Panc1 (cell line): Measurements from ENCODE around the gene FOXO1. TPM values are rescaled to one million over a fixed set of nuclear protein-coding genes. Genes with fewer than 3 reads are reported as not detected.

ENCODE experiments used
- ATAC-seq: fragments of 200-7000 bp; cut with Tn5 transposase; 2 replicates; pipeline ENCODE4 v1.9.1; 2020; ENCODE audit warnings: mild to moderate bottlenecking, moderate library complexity
- BruUV-seq: library from RNA; stranded (reverse); fragments of 400-500 nt; replicated peaks from 2 replicates; lab custom pipeline; 2021; lab: Mats Ljungman, UMichigan
- CTCF ChIA-PET: fragments of 300-600 bp; sonication (Branson Sonifier 250); formaldehyde crosslinking; loops from one replicate; lab custom pipeline; 2022; ENCODE audit warnings: antibody characterized with exemption; lab: Charles Lee
- POLR2A ChIA-PET: fragments of 300-600 bp; sonication (Branson Sonifier 250); formaldehyde crosslinking; loops from one replicate; lab custom pipeline; 2022; ENCODE audit warnings: antibody characterized with exemption; lab: Charles Lee
- DNase-seq: peaks from one replicate; pipeline ENCODE4 v3.0.0-alpha.2; 2010; ENCODE audit warnings: low read depth, low spot score
- H3K27ac ChIP-seq: 2 replicates; pipeline ENCODE4 v1.5.1; 2011; ENCODE audit warnings: mild to moderate bottlenecking, low read length, inconsistent platforms
- H3K27me3 ChIP-seq: fragments of 200-500 bp; sonication (Bioruptor generic); 2 replicates; pipeline ENCODE4 v1.6.0; 2014; ENCODE audit warnings: low read length, inconsistent platforms; ENCODE audit not compliant: control insufficient read depth, insufficient read depth
- H3K36me3 ChIP-seq: fragments of 200-500 bp; sonication (Bioruptor generic); 2 replicates; pipeline ENCODE4 v1.5.1; 2014; ENCODE audit warnings: inconsistent platforms, mild to moderate bottlenecking, low read length, moderate library complexity; ENCODE audit not compliant: control insufficient read depth, insufficient read depth
- H3K4me1 ChIP-seq: 2 replicates; pipeline ENCODE4 v1.5.1; 2011; ENCODE audit warnings: inconsistent platforms, mild to moderate bottlenecking, low read length, moderate library complexity; ENCODE audit not compliant: control insufficient read depth, insufficient read depth
- H3K4me3 ChIP-seq, 2 experiments: 2 replicates each; pipeline ENCODE4 v1.5.1; 2011 to 2012; ENCODE audit warnings: low read depth in 2 of 2, low read length in 2 of 2, mild to moderate bottlenecking in 2 of 2, inconsistent platforms in 1 of 2, moderate library complexity in 1 of 2
- H3K9me3 ChIP-seq: fragments of 200-500 bp; sonication (Bioruptor generic); 2 replicates; pipeline ENCODE4 v1.5.1; 2014; ENCODE audit warnings: low read depth, mild to moderate bottlenecking, inconsistent platforms, low read length, moderate library complexity; ENCODE audit not compliant: control insufficient read depth, insufficient read depth
- POLR2AphosphoS5 ChIP-seq: IDR thresholded peaks from 2 replicates; pipeline ENCODE4 v1.6.1; 2012; ENCODE audit warnings: mild to moderate bottlenecking, low read depth, low read length, moderate library complexity
- SIN3A ChIP-seq: IDR thresholded peaks from 2 replicates; pipeline ENCODE4 v1.6.1; 2012; ENCODE audit warnings: low read depth, mild to moderate bottlenecking, low read length, moderate library complexity, borderline replicate concordance; ENCODE audit not compliant: insufficient read depth
- TCF7L2 ChIP-seq: IDR thresholded peaks from 2 replicates; pipeline ENCODE4 v1.6.1; 2011; ENCODE audit warnings: mild to moderate bottlenecking, low read depth, low read length, inconsistent platforms
- in situ Hi-C: cut with HindIII; loops from 2 replicates; pipeline ENCODE4 v1.10.0; 2016; ENCODE audit warnings: low sequenced_read_pairs, low pct_unique_long_range_greater_than_20kb
- intact Hi-C: fragments of 100-400 bp; cut with micrococcal nuclease; formaldehyde crosslinking; loops from one replicate; pipeline ENCODE4 v1.10.0; 2022; ENCODE audit not compliant: unreplicated experiment
- total RNA-seq: library from RNA; stranded (reverse); gene quantifications from one replicate; pipeline ENCODE4 v1.2.1, GENCODE V29; 2021; ENCODE audit not compliant: unreplicated experiment
- TF ChIP-seq, protein P1 (sequence below): fragments of 450-650 bp; IDR thresholded peaks from 2 replicates; pipeline ENCODE4 v1.5.1; 2017; ENCODE audit warnings: mild to moderate bottlenecking
- TF ChIP-seq, protein P2 (sequence below), 2 experiments: IDR thresholded peaks; 2 replicates each; pipeline ENCODE4 v1.6.1; 2011 to 2012; ENCODE audit warnings: low read depth in 2 of 2, control low read depth in 1 of 2, low read length in 1 of 2, mild to moderate bottlenecking in 1 of 2, moderate library complexity in 1 of 2; ENCODE audit not compliant: insufficient read depth in 1 of 2

Gene FOXO1
- total RNA-seq, 1 experiment from 2014 or later = 2.1 TPM

DNA sequence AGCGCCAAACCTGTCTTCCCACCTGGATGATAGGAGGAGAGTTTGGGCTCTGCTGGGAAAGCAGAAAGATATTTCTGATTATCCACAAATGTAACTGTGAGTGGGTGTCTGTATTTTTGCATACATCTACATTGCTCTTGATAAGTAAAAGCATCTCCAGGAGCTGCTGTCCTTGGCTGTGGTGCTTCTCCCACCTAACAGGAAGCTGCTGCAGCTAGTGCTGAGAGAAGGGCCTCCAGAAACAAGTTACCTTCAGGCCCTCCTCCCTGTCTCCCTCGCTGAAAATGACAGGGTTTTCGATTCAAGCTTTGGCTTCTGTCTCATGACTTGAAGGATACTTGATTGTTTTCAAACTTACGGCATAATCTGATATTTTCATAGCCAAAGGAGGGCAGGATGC is 90.1 kb downstream of the FOXO1 start:
- ChIA-PET POLR2A (no interaction called here), CTCF (no interaction called here)
- no peaks in the 10 kb centered on the region for H3K4me1 ChIP-seq
- H3K27ac ChIP-seq = no peak overlapping the region
- no peak overlapping the region for H3K4me3 ChIP-seq
- no peaks in the 10 kb centered on the region for H3K9me3 ChIP-seq
- TF ChIP-seq POLR2AphosphoS5 (no peak), TCF7L2 (no peak), SIN3A (no peak)
- TF ChIP-seq, protein P1, sequence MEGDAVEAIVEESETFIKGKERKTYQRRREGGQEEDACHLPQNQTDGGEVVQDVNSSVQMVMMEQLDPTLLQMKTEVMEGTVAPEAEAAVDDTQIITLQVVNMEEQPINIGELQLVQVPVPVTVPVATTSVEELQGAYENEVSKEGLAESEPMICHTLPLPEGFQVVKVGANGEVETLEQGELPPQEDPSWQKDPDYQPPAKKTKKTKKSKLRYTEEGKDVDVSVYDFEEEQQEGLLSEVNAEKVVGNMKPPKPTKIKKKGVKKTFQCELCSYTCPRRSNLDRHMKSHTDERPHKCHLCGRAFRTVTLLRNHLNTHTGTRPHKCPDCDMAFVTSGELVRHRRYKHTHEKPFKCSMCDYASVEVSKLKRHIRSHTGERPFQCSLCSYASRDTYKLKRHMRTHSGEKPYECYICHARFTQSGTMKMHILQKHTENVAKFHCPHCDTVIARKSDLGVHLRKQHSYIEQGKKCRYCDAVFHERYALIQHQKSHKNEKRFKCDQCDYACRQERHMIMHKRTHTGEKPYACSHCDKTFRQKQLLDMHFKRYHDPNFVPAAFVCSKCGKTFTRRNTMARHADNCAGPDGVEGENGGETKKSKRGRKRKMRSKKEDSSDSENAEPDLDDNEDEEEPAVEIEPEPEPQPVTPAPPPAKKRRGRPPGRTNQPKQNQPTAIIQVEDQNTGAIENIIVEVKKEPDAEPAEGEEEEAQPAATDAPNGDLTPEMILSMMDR = no peak
- TF ChIP-seq, protein P2, sequence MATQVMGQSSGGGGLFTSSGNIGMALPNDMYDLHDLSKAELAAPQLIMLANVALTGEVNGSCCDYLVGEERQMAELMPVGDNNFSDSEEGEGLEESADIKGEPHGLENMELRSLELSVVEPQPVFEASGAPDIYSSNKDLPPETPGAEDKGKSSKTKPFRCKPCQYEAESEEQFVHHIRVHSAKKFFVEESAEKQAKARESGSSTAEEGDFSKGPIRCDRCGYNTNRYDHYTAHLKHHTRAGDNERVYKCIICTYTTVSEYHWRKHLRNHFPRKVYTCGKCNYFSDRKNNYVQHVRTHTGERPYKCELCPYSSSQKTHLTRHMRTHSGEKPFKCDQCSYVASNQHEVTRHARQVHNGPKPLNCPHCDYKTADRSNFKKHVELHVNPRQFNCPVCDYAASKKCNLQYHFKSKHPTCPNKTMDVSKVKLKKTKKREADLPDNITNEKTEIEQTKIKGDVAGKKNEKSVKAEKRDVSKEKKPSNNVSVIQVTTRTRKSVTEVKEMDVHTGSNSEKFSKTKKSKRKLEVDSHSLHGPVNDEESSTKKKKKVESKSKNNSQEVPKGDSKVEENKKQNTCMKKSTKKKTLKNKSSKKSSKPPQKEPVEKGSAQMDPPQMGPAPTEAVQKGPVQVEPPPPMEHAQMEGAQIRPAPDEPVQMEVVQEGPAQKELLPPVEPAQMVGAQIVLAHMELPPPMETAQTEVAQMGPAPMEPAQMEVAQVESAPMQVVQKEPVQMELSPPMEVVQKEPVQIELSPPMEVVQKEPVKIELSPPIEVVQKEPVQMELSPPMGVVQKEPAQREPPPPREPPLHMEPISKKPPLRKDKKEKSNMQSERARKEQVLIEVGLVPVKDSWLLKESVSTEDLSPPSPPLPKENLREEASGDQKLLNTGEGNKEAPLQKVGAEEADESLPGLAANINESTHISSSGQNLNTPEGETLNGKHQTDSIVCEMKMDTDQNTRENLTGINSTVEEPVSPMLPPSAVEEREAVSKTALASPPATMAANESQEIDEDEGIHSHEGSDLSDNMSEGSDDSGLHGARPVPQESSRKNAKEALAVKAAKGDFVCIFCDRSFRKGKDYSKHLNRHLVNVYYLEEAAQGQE (IDR thresholded peaks at IDR 0.05; ENCODE audit: insufficient read depth in 1 of 2, low read depth in 2 of 2, low read length in 1 of 2) = no peak
- in situ Hi-C loops (no loop called here), intact Hi-C loops (no loop called here)
- BruUV-seq = no TSS peak
- DNase-seq (no peak), ATAC-seq (no peak)
- H3K36me3 ChIP-seq = no peaks in the 10 kb centered on the region
- H3K27me3 ChIP-seq = no peaks in the 10 kb centered on the region

DNA sequence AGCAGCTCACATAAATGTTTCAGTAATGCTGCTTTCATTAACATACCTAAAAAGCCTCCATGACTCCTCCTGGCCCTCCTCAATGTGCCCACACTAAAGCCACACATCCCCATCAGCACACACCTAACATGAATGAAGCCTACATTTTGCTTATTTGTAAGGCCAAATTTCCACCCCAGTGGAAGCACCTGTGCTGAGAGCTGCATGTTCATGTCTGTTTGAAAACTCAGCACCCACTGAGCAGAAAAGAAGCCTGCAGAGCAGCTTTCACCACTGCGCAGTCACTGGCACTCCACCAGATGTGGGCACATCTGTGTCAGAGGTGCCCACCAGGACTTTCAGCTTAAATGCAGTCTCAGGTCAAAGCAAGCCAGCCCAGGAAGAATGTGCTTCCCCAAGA is 93.5 kb downstream of the FOXO1 start:
- BruUV-seq = no TSS peak
- CTCF ChIA-PET = no interaction called here
- no peak for TF ChIP-seq POLR2AphosphoS5
- TF ChIP-seq, protein P1 = no peak
- TF ChIP-seq TCF7L2 = no peak
- TF ChIP-seq SIN3A = no peak
- TF ChIP-seq, protein P2 (IDR thresholded peaks at IDR 0.05; ENCODE audit: insufficient read depth in 1 of 2, low read depth in 2 of 2, low read length in 1 of 2) = no peak

More for the DNA sequence above, 93.5 kb downstream of the FOXO1 start:
- intact Hi-C loops = no loop called here
- Histone ChIP-seq H3K4me3 (no peak overlapping the region), H3K4me1 (no peaks in the 10 kb centered on the region), H3K27me3 (no peaks in the 10 kb centered on the region), H3K27ac (no peak overlapping the region), H3K36me3 (no peaks in the 10 kb centered on the region), H3K9me3 (no peaks in the 10 kb centered on the region)
- in situ Hi-C loops = no loop called here
- no peak for ATAC-seq
- POLR2A ChIA-PET = no interaction called here
- DNase-seq = no peak
